Lung (tissue), 12 donors: ENCODE measurements around the gene ADAMTS12. TPM values are rescaled to one million over a fixed set of nuclear protein-coding genes. Genes with fewer than 3 reads are reported as not detected.

Experiments used
- ATAC-seq: fragments of 200-7000 bp; cut with Tn5 transposase; one replicate; pipeline ENCODE4 v1.9.1; 2020; ENCODE audit warnings: moderate number of reproducible peaks; ENCODE audit not compliant: insufficient read depth, low FRiP score
- DNase-seq, 3 donors: peaks; one replicate each; pipeline ENCODE4 v3.0.0-alpha.2; 2013 to 2017
- H3K27ac ChIP-seq, 2 donors: one replicate each; pipeline ENCODE4 v1.5.1; 2013; ENCODE audit warnings: mild to moderate bottlenecking in 2 of 2, moderate library complexity in 2 of 2, control low read depth in 1 of 2, inconsistent platforms in 1 of 2, low read depth in 1 of 2, low read length in 1 of 2
- H3K27me3 ChIP-seq, 3 donors: one replicate each; pipeline ENCODE4 v1.5.1; 2013; ENCODE audit warnings: low read length in 2 of 3; ENCODE audit not compliant: control insufficient read depth in 3 of 3, insufficient read depth in 3 of 3
- H3K36me3 ChIP-seq, 4 donors: one replicate each; pipeline ENCODE4 v1.5.1; 2013; ENCODE audit warnings: low read length in 4 of 4, mild to moderate bottlenecking in 1 of 4, moderate library complexity in 1 of 4; ENCODE audit not compliant: control insufficient read depth in 4 of 4, insufficient read depth in 4 of 4
- H3K4me1 ChIP-seq, 5 donors: one replicate each; pipeline ENCODE4 v1.5.1; 2013; ENCODE audit warnings: low read length in 5 of 5, mild to moderate bottlenecking in 2 of 5, moderate library complexity in 1 of 5; ENCODE audit not compliant: control insufficient read depth in 5 of 5, insufficient read depth in 5 of 5
- H3K4me3 ChIP-seq: one replicate; pipeline ENCODE4 v1.5.1; 2013; ENCODE audit warnings: mild to moderate bottlenecking, control low read depth, moderate library complexity
- H3K9ac ChIP-seq, 2 donors: one replicate each; pipeline ENCODE4 v1.5.1; 2013; ENCODE audit warnings: low read length in 2 of 2, control low read depth in 1 of 2; ENCODE audit not compliant: insufficient read depth in 1 of 2
- H3K9me3 ChIP-seq, 4 donors: one replicate each; pipeline ENCODE4 v1.5.1; 2013; ENCODE audit warnings: low read length in 3 of 4, mild to moderate bottlenecking in 1 of 4, moderate library complexity in 1 of 4; ENCODE audit not compliant: control insufficient read depth in 4 of 4, insufficient read depth in 3 of 4
- CTCF ChIP-seq: IDR thresholded peaks from 2 replicates; pipeline ENCODE4 v1.5.1; 2012; ENCODE audit warnings: mild to moderate bottlenecking; ENCODE audit errors: control extremely low read depth, extremely low read depth
- WGBS, 2 donors: extraction: QIAGEN DNeasy Blood & Tissue Kit; methylation state at CpG; one replicate each; pipeline ENCODE4 v1.1.7; 2013; 5-methylcytosine and 5-hydroxymethylcytosine counted together
- polyA plus RNA-seq, 2 donors: library from polyadenylated mRNA; stranded (reverse); fragments of 200-250 nt; gene quantifications; one replicate each; pipeline ENCODE4 v1.2.1, GENCODE V29; 2013
- total RNA-seq, 2 donors: library from RNA; depleted of rRNA in 1 of 2; stranded (reverse); fragments of >200 nt in 1 of 2; gene quantifications; one replicate each; pipeline ENCODE4 v1.2.1, GENCODE V29; 2014 to 2021
- donor health status: control.
- donor health status: control.
- donor health status: Bipolar disorder and iron deficiency.
- donor health status: healthy.
- donor health status: DM: yes; HTN: yes; CAD: no.

The ADAMTS12 gene
- total and polyA plus RNA-seq, 4 donors: 1.3 to 55.1 (median 4.3) TPM

GRCh38 chr5:33793276-33793675 is 98.5 kb downstream of the ADAMTS12 start:
- TF ChIP-seq CTCF: no peak
- Histone ChIP-seq H3K9ac (no peak overlapping the region), H3K27me3 (no peaks in the 10 kb centered on the region), H3K9me3 (peaks cover 0 to 3% (median 0%) of the 10 kb centered on the region in 4 donors), H3K4me1 (peaks cover 0 to 2% (median 0%) of the 10 kb centered on the region in 5 donors), H3K36me3 (no peaks in the 10 kb centered on the region), H3K27ac (no peak overlapping the region), H3K4me3 (no peak overlapping the region)
- no peak for DNase-seq
- WGBS, 2 donors: 84 to 93% methylated on average over 1 of the region's 1 CpG
- ATAC-seq: no peak

GRCh38 chr5:33792559-33792958 is 99.2 kb downstream of the ADAMTS12 start:
- peaks cover 0 to 3% (median 0%) of the 10 kb centered on the region in 4 donors for H3K9me3 ChIP-seq
- 91 to 95% methylated on average over 1 of the region's 1 CpG for WGBS, 2 donors
- H3K36me3 ChIP-seq: no peaks in the 10 kb centered on the region
- no peak for TF ChIP-seq CTCF
- H3K9ac ChIP-seq: no peak overlapping the region
- H3K4me3 ChIP-seq: no peak overlapping the region
- H3K27ac ChIP-seq: no peak overlapping the region
- DNase-seq (no peak), ATAC-seq (no peak)
- peaks cover 0 to 2% (median 0%) of the 10 kb centered on the region in 5 donors for H3K4me1 ChIP-seq
- no peaks in the 10 kb centered on the region for H3K27me3 ChIP-seq

GRCh38 chr5:33789567-33789957 is 102.2 kb downstream of the ADAMTS12 start:
- WGBS, 2 donors: 88 to 89% methylated on average over 5 of the region's 5 CpGs
- no peak overlapping the region for H3K27ac ChIP-seq

More at GRCh38 chr5:33789567-33789957, 102.2 kb downstream of the ADAMTS12 start:
- H3K4me3 ChIP-seq: no peak overlapping the region
- H3K4me1 ChIP-seq: peaks cover 0 to 2% (median 0%) of the 10 kb centered on the region in 5 donors
- H3K36me3 ChIP-seq: no peaks in the 10 kb centered on the region
- H3K9me3 ChIP-seq: peaks cover 0 to 3% (median 2%) of the 10 kb centered on the region in 4 donors
- no peak overlapping the region for H3K9ac ChIP-seq
- H3K27me3 ChIP-seq: no peaks in the 10 kb centered on the region
- DNase-seq (no peak), ATAC-seq (no peak)
- no peak for TF ChIP-seq CTCF
